GM18858 (cell line): ENCODE data around the gene DARS2.

Experiments used
- ATAC-seq: cut with Tn5 transposase; IDR thresholded peaks from one replicate; pipeline ENCODE4 v1.9.1; 2021; ENCODE audit not compliant: unreplicated experiment

Gene DARS2

DNA sequence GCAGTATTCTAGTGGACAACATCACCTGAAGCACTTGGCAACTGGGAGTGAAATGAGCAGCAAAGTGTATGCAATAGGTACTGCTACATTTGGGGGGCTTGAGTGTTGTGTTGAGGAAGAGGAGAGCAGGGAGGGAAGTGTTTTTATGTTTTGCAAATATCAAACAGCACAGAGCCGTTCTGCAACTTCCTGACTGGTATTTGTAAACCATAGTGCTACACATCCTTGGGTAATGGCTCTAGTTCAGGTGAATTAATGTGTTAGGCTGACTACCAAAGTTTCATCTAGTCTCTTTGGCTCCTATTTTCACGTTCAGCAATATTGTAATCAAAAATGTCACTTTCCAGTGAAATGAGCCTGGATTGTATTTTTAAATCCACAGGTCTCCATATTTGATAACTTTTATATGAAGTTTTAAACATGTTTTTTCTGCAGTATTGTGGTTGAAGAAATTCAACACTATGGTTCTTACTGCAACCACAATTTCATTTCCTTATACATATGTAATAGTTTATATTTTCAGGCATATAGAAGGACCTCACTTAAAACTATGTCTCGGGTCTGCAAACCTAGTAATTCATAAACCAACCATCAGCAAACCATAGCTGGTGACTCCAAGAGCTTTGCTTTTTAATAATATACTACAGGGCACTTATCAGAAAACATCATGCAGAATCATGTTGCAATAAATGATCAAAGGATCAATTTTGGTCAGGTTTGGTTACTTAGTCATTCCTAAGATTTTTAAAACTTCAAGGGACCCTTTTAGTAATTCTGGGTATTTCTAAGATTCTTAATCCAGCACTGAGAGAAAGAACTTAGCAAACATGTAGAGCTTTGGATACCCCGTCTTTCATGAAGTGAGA is 62.5 kb downstream of the DARS2 start:
- no peak for ATAC-seq

DNA sequence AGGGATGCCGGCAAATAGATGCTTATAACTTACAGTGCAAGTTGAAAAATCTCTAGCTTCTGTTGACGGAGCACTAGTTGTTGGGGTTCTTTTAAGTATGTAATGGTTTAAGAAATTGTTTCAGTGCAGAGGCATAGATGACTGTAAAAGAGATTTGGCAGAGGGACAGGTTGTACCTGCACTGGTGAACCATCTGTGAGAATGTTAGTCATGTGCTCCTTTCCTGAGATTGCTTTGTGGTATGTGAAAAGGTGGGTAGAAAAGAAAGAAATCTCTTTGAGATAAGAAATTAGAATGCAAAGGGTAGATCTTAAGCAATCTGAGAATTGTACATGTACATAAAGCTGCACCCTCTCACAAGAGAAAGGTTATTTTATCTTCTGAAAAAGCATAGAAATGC is 63.2 kb downstream of the DARS2 start:
- no peak for ATAC-seq

DNA sequence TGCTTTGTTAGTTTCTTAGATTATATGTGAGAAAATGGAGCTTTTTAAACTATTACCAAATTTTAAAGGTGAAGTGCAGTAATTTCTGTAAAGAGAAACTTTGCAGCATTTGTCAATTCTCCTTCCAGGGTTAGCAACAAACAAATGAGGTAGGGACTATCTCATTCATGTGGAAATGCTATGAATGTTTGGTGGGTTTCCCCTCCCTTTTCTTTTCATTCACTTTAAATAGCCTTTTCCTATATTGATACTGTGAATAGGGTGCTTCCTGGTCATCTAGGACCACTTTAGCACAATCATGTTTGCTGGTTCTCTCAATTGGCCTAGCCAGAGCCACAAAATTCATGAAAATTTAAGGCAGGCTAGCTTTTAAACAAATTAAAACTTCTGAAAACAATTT is 64.3 kb downstream of the DARS2 start:
- no peak for ATAC-seq

DNA sequence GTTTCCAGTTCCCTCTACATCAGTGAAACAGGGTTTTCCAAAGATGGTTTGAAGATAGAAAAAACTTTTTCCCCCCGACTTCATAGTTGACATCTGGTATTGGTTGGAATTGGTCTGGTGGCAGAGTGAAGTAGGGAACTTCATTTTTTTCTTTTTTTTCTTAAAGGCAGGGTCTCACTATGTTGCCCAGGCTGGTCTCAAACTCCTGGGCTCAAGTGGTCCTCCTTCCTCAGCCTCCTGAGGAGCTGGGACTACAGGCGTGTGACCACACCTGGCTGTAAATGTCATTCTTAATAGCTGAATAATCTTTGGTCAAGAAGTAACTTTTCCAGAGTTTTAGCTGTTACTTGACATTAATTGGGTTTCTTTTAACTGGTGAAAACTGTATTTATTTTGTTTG is 65.4 kb downstream of the DARS2 start:
- ATAC-seq, result no peak

DNA sequence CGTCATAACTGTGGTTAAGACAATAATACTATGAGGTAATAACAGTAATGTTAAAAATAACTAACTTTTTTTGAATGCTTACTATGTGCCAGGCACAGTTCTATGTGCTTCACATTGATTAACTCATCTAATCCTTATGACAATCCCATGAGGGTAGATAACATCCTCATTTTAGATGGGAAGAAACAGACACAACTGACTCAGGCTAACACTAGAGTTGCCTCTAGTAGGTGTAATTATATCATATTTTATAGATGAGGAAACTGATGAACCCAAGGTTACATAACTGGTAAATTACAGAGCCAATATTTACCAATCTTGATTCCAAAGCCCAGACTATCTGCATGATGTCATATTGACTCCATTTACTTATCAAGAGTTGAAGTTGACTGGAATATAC is 69.1 kb downstream of the DARS2 start:
- no peak for ATAC-seq

DNA sequence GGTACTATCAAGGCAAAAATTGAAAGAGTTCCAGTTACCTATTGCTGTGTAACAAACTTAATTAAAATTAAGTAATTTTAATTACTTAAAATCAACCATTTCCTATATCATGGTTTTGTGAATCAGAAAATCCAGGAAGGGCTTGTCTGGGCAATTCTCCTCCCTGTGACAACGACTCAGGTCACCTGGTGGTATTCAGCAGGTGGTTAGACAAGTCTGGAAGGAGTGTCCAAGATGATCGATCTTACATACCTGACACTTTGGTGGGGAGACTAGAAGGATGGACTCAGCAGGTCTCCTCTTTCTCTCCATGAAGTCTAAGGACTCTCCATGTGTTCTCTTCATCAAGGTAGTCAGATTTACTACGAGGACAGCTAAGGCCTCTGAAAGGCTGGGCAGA is 69.7 kb downstream of the DARS2 start:
- no peak for ATAC-seq

DNA sequence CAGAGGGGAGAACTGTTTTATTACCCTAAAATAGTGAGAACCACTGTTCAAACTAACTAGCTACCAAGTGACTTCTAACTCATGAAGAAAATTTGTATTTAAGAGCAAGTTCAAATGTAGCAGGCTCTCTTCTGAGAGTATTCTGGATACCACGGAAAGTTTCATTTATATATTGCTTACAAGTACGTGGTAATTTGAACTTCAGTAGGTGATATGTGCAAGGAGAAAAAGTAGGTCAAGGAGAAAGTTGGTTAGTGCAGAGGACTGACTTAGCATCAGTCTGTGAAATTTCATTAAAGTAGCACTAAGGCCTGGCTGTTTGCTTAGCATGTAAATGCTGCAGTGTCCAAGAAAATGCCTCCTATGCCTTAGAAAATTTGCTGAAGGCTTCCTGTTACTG is 76.0 kb downstream of the DARS2 start:
- no peak for ATAC-seq

DNA sequence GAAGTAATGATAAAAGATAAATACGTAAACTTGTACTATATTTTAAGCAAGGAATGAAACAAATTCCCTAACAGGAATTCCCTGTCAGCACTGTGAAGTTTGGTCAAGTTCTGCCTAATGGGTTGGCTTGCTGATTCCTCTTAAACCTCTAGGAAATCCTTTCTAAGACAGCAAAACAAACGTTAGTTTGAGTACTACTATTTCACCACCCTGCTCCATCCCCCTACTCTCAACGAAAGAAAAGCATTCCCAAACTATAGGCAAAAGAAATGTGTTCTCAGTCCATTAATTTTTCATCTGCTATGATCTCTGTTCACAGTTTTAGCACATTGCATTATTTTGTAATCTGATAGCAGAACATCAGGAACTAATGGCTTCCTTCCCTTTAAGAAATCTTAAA is 76.5 kb downstream of the DARS2 start:
- ATAC-seq, result no peak

DNA sequence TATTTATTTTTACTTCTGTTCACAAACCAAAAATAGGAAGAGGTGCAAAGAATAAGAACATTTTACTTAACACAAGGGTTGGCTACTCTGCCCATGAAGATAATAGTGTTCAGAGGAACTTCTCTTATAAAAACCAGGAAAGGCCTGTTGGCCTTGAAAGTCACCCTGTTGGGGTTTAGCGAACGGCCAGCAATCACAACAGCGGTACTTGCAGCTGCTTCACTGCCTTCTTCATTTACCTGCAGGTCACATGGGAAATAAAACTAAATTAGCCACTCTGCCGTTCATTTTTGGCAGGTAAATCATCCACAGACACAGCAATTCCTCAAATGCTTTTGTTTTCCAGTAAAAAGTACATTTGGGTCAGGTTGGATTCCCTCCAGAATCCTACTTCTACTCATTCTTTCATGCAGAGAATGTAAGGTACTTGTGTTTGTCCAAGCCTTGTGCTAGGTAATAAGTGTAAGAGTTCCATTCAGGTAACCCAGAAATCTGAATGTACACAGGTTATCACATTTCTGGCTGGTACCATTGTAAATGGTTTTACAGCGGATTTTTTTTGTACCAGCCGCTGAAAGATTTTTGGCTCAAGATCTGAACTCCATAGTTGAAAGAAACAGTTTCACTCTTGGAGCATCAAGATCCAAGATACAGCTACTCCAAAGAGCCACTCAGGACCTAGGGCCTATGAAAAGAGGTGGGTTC is 79.5 kb downstream of the DARS2 start:
- ATAC-seq, result no peak
